GM23338 (cell line): Measurements from ENCODE around the gene GNB5. TPM values are rescaled to one million over a fixed set of nuclear protein-coding genes. Genes with fewer than 3 reads are reported as not detected.

Experiments used
- ATAC-seq: fragments of 200-7000 bp; cut with Tn5 transposase; 3 replicates; pipeline ENCODE4 v1.9.1; 2020
- DNase-seq: peaks from one replicate; pipeline ENCODE4 v3.0.0-alpha.2; 2015; ENCODE audit warnings: low spot score
- H2AFZ ChIP-seq: fragments of 200-600 bp; sonication (generic); 2 replicates; pipeline ENCODE4 v1.8.0; 2016; ENCODE audit warnings: antibody characterized with exemption, mild to moderate bottlenecking, moderate library complexity
- H3F3A ChIP-seq: fragments of 200-600 bp; sonication (generic); replicated peaks from 2 replicates; pipeline ENCODE4 v1.8.0; 2017; ENCODE audit warnings: antibody characterized with exemption, mixed run types, low read depth
- H3K27ac ChIP-seq: fragments of 200-600 bp; sonication (generic); 2 replicates; pipeline ENCODE4 v1.6.1; 2016; ENCODE audit warnings: low read depth
- H3K27me3 ChIP-seq: fragments of 200-600 bp; sonication (generic); 2 replicates; pipeline ENCODE4 v1.8.0; 2016; ENCODE audit warnings: mild to moderate bottlenecking, mixed run types, moderate library complexity; ENCODE audit not compliant: insufficient read depth
- H3K36me3 ChIP-seq: fragments of 200-600 bp; sonication (generic); 2 replicates; pipeline ENCODE4 v1.8.0; 2016; ENCODE audit warnings: mild to moderate bottlenecking; ENCODE audit not compliant: insufficient read depth
- H3K4me1 ChIP-seq: fragments of 200-600 bp; sonication (generic); 2 replicates; pipeline ENCODE4 v1.8.0; 2016; ENCODE audit warnings: mild to moderate bottlenecking, moderate library complexity; ENCODE audit not compliant: insufficient read depth
- H3K4me2 ChIP-seq: fragments of 200-600 bp; sonication (generic); 2 replicates; pipeline ENCODE4 v1.7.1; 2017; ENCODE audit warnings: mixed run types
- H3K4me3 ChIP-seq: fragments of 200-600 bp; sonication (generic); 2 replicates; pipeline ENCODE4 v1.6.1; 2016; ENCODE audit warnings: mixed run types
- H3K79me2 ChIP-seq: fragments of 200-600 bp; sonication (generic); replicated peaks from 2 replicates; pipeline ENCODE4 v1.8.0; 2017; ENCODE audit warnings: mild to moderate bottlenecking; ENCODE audit not compliant: insufficient read depth
- H3K9me2 ChIP-seq: fragments of 200-600 bp; sonication (generic); 2 replicates; pipeline ENCODE4 v1.8.0; 2017; ENCODE audit not compliant: insufficient read depth
- H4K20me1 ChIP-seq: fragments of 200-600 bp; sonication (generic); replicated peaks from 2 replicates; pipeline ENCODE4 v1.8.0; 2017; ENCODE audit warnings: mild to moderate bottlenecking; ENCODE audit not compliant: insufficient read depth
- H3K27ac Mint-ChIP-seq: 2 replicates; pipeline ENCODE4 v1.8.0; 2020; ENCODE audit warnings: inconsistent platforms, mild to moderate bottlenecking, moderate library complexity, mixed read lengths
- H3K27me3 Mint-ChIP-seq: 3 replicates; pipeline ENCODE4 v1.8.0; 2022; ENCODE audit warnings: low read depth, mild to moderate bottlenecking, moderate library complexity, mixed read lengths, inconsistent platforms; ENCODE audit not compliant: insufficient read depth, poor library complexity
- H3K36me3 Mint-ChIP-seq: 3 replicates; pipeline ENCODE4 v1.8.0; 2021; ENCODE audit warnings: low read depth, mild to moderate bottlenecking, inconsistent platforms, moderate library complexity, mixed read lengths
- H3K4me1 Mint-ChIP-seq: 3 replicates; pipeline ENCODE4 v1.8.0; 2020; ENCODE audit warnings: mild to moderate bottlenecking, inconsistent platforms, mixed read lengths
- H3K4me3 Mint-ChIP-seq: 3 replicates; pipeline ENCODE4 v1.8.0; 2021; ENCODE audit warnings: moderate library complexity, mild to moderate bottlenecking, inconsistent platforms, mixed read lengths
- H3K9me3 Mint-ChIP-seq: 3 replicates; pipeline ENCODE4 v1.8.0; 2020; ENCODE audit warnings: moderate library complexity, mild to moderate bottlenecking, inconsistent platforms, mixed read lengths
- CREB1 ChIP-seq: fragments of 250-450 bp; sonication (Bioruptor Pico); IDR thresholded peaks from 2 replicates; pipeline ENCODE4 v1.5.0; 2020; ENCODE audit warnings: low read depth, mild to moderate bottlenecking, moderate library complexity
- EZH2 ChIP-seq: fragments of 200-600 bp; sonication (generic); IDR thresholded peaks from one replicate; pipeline ENCODE4 v1.8.0; 2017; ENCODE audit warnings: antibody characterized with exemption, mild to moderate bottlenecking, low read depth; ENCODE audit not compliant: unreplicated experiment
- EZH2phosphoT487 ChIP-seq: fragments of 200-600 bp; sonication (generic); IDR thresholded peaks from one replicate; pipeline ENCODE4 v1.8.1; 2018; ENCODE audit warnings: antibody characterized with exemption; ENCODE audit not compliant: unreplicated experiment
- JUNB ChIP-seq: IDR thresholded peaks from one replicate; pipeline ENCODE4 v1.6.1; 2016; ENCODE audit warnings: antibody characterized with exemption; ENCODE audit not compliant: unreplicated experiment
- POLR2AphosphoS5 ChIP-seq: IDR thresholded peaks from 2 replicates; pipeline ENCODE4 v1.6.1; 2016; ENCODE audit warnings: antibody characterized with exemption, low read depth
- STAT1 ChIP-seq: IDR thresholded peaks from one replicate; pipeline ENCODE4 v1.6.1; 2016; ENCODE audit warnings: antibody characterized with exemption; ENCODE audit not compliant: unreplicated experiment
- ZNF114 ChIP-seq: fragments of 250-450 bp; sonication (Bioruptor Pico); IDR thresholded peaks from 2 replicates; pipeline ENCODE4 v1.5.0; 2020; ENCODE audit warnings: mild to moderate bottlenecking, moderate library complexity
- ZNF331 ChIP-seq: fragments of 250-450 bp; sonication (Bioruptor Pico); IDR thresholded peaks from 2 replicates; pipeline ENCODE4 v1.5.0; 2020; ENCODE audit warnings: low read depth, mild to moderate bottlenecking, moderate library complexity
- polyA plus RNA-seq: library from polyadenylated mRNA; unstranded; fragments of >200 nt; fragmentation: Nextera tagmentation; extraction: Ambion mirVana; gene quantifications from 2 replicates; pipeline ENCODE4 v1.2.1, GENCODE V29; 2016
- total RNA-seq: library from RNA; depleted of rRNA; stranded (reverse); fragments of >200 nt; shearing (Covaris generic); gene quantifications from 2 replicates; pipeline ENCODE4 v1.2.3, GENCODE V29; 2014
- TF ChIP-seq, protein P1 (sequence below): IDR thresholded peaks from 2 replicates; pipeline ENCODE4 v1.6.1; 2016; ENCODE audit warnings: antibody characterized with exemption
- TF ChIP-seq, protein P2 (sequence below), 2 experiments: fragments of 200-600 bp in 1 of 2; sonication (generic) in 1 of 2; conservative IDR thresholded peaks; 2 replicates each; pipeline versions ENCODE4 v1.5.1 to v1.6.1; 2016 to 2017; ENCODE audit warnings: antibody characterized with exemption in 2 of 2, low read depth in 2 of 2, mild to moderate bottlenecking in 2 of 2, moderate library complexity in 1 of 2
- TF ChIP-seq, protein P3 (sequence below): fragments of 250-450 bp; sonication (Bioruptor Pico); IDR thresholded peaks from 2 replicates; pipeline ENCODE4 v1.5.0; 2020; ENCODE audit warnings: mild to moderate bottlenecking, moderate library complexity
- TF ChIP-seq, protein P4 (sequence below): IDR thresholded peaks from one replicate; pipeline ENCODE4 v1.6.1; 2018; ENCODE audit warnings: antibody characterized with exemption; ENCODE audit not compliant: unreplicated experiment

The GNB5 gene
- total and polyA plus RNA-seq, 2 experiments from 2014 or later: 23.0 to 40.8 TPM

DNA sequence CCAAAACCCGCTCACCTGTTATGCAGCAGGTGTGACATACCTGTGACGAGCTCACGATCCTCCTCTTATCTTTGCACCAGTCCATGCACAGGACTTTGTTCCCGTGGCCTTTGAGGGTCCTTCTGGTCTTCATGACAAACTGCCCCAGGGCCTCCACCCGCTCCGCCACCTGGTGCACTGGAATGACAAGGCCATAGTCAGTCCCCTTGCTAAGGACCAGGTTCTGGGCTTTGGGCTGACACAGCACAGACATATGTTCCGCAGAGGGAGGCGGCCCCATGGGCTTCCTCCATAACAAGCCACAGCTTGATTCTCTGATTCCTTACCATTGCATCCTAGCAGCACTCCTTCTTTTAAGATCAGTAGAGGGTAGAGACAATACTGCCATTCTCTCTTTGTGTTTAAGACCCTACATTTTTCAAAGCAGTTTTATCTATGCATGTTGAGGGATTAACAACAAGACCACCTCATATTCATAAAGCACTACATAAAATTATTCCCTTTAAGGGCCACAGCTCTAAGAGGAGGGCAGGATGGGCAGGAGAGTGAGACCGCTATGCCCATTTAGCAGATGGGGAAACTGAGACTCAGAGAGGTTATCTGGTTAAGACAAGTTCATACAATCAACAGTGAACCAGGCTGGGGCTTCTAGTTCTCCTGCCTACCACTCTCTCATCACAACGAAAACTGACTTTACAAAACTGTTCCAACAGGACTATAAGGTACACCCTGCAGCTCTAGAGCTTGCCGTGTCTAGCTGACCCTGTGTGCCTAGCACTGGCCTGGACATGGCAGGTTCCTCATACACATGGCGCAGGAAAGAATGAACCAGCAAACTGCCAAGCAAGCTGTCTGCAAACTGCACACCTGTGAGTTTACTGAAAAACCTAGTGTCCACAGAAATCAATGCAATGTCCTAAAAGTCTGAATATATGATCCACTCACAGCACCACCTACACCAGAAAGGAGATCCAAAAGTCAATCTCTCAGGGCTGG is 37.0 kb downstream of the GNB5 start:
- Histone ChIP-seq H3K27ac (no peak overlapping the region), H3K79me2 (no peaks in the 10 kb centered on the region), H4K20me1 (peaks cover 2% of the 10 kb centered on the region; the same call in 1 of the 2 replicates), H3F3A (no peaks in the 10 kb centered on the region), H3K4me3 (no peak overlapping the region), H3K4me2 (no peak overlapping the region), H2AFZ (no peak overlapping the region), H3K27me3 (no peaks in the 10 kb centered on the region), H3K9me2 (no peaks in the 10 kb centered on the region), H3K36me3 (0 out of 2 replicates have a peak, but pooled peaks cover 8% of the 10 kb centered on the region), H3K4me1 (no peaks in the 10 kb centered on the region)
- TF ChIP-seq STAT1 (no peak), JUNB (no peak), POLR2AphosphoS5 (no peak), ZNF331 (CRISPR knock-in tag) (no peak), EZH2phosphoT487 (no peak), EZH2 (no peak), ZNF114 (CRISPR knock-in tag) (no peak), CREB1 (CRISPR knock-in tag) (no peak)
- TF ChIP-seq, protein P1, sequence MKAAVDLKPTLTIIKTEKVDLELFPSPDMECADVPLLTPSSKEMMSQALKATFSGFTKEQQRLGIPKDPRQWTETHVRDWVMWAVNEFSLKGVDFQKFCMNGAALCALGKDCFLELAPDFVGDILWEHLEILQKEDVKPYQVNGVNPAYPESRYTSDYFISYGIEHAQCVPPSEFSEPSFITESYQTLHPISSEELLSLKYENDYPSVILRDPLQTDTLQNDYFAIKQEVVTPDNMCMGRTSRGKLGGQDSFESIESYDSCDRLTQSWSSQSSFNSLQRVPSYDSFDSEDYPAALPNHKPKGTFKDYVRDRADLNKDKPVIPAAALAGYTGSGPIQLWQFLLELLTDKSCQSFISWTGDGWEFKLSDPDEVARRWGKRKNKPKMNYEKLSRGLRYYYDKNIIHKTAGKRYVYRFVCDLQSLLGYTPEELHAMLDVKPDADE: no peak
- TF ChIP-seq, protein P2, sequence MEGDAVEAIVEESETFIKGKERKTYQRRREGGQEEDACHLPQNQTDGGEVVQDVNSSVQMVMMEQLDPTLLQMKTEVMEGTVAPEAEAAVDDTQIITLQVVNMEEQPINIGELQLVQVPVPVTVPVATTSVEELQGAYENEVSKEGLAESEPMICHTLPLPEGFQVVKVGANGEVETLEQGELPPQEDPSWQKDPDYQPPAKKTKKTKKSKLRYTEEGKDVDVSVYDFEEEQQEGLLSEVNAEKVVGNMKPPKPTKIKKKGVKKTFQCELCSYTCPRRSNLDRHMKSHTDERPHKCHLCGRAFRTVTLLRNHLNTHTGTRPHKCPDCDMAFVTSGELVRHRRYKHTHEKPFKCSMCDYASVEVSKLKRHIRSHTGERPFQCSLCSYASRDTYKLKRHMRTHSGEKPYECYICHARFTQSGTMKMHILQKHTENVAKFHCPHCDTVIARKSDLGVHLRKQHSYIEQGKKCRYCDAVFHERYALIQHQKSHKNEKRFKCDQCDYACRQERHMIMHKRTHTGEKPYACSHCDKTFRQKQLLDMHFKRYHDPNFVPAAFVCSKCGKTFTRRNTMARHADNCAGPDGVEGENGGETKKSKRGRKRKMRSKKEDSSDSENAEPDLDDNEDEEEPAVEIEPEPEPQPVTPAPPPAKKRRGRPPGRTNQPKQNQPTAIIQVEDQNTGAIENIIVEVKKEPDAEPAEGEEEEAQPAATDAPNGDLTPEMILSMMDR (conservative IDR thresholded peaks at IDR 0.05; ENCODE audit: low read depth in 2 of 2): no peak
- TF ChIP-seq, protein P3, sequence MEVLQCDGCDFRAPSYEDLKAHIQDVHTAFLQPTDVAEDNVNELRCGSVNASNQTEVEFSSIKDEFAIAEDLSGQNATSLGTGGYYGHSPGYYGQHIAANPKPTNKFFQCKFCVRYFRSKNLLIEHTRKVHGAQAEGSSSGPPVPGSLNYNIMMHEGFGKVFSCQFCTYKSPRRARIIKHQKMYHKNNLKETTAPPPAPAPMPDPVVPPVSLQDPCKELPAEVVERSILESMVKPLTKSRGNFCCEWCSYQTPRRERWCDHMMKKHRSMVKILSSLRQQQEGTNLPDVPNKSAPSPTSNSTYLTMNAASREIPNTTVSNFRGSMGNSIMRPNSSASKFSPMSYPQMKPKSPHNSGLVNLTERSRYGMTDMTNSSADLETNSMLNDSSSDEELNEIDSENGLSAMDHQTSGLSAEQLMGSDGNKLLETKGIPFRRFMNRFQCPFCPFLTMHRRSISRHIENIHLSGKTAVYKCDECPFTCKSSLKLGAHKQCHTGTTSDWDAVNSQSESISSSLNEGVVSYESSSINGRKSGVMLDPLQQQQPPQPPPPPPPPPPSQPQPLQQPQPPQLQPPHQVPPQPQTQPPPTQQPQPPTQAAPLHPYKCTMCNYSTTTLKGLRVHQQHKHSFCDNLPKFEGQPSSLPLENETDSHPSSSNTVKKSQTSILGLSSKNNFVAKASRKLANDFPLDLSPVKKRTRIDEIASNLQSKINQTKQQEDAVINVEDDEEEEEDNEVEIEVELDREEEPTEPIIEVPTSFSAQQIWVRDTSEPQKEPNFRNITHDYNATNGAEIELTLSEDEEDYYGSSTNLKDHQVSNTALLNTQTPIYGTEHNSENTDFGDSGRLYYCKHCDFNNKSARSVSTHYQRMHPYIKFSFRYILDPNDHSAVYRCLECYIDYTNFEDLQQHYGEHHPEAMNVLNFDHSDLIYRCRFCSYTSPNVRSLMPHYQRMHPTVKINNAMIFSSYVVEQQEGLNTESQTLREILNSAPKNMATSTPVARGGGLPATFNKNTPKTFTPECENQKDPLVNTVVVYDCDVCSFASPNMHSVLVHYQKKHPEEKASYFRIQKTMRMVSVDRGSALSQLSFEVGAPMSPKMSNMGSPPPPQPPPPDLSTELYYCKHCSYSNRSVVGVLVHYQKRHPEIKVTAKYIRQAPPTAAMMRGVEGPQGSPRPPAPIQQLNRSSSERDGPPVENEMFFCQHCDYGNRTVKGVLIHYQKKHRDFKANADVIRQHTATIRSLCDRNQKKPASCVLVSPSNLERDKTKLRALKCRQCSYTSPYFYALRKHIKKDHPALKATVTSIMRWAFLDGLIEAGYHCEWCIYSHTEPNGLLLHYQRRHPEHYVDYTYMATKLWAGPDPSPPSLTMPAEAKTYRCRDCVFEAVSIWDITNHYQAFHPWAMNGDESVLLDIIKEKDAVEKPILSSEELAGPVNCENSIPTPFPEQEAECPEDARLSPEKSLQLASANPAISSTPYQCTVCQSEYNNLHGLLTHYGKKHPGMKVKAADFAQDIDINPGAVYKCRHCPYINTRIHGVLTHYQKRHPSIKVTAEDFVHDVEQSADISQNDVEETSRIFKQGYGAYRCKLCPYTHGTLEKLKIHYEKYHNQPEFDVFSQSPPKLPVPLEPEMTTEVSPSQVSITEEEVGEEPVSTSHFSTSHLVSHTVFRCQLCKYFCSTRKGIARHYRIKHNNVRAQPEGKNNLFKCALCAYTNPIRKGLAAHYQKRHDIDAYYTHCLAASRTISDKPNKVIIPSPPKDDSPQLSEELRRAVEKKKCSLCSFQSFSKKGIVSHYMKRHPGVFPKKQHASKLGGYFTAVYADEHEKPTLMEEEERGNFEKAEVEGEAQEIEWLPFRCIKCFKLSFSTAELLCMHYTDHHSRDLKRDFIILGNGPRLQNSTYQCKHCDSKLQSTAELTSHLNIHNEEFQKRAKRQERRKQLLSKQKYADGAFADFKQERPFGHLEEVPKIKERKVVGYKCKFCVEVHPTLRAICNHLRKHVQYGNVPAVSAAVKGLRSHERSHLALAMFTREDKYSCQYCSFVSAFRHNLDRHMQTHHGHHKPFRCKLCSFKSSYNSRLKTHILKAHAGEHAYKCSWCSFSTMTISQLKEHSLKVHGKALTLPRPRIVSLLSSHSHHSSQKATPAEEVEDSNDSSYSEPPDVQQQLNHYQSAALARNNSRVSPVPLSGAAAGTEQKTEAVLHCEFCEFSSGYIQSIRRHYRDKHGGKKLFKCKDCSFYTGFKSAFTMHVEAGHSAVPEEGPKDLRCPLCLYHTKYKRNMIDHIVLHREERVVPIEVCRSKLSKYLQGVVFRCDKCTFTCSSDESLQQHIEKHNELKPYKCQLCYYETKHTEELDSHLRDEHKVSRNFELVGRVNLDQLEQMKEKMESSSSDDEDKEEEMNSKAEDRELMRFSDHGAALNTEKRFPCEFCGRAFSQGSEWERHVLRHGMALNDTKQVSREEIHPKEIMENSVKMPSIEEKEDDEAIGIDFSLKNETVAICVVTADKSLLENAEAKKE (CRISPR knock-in tag): no peak
- TF ChIP-seq, protein P4, sequence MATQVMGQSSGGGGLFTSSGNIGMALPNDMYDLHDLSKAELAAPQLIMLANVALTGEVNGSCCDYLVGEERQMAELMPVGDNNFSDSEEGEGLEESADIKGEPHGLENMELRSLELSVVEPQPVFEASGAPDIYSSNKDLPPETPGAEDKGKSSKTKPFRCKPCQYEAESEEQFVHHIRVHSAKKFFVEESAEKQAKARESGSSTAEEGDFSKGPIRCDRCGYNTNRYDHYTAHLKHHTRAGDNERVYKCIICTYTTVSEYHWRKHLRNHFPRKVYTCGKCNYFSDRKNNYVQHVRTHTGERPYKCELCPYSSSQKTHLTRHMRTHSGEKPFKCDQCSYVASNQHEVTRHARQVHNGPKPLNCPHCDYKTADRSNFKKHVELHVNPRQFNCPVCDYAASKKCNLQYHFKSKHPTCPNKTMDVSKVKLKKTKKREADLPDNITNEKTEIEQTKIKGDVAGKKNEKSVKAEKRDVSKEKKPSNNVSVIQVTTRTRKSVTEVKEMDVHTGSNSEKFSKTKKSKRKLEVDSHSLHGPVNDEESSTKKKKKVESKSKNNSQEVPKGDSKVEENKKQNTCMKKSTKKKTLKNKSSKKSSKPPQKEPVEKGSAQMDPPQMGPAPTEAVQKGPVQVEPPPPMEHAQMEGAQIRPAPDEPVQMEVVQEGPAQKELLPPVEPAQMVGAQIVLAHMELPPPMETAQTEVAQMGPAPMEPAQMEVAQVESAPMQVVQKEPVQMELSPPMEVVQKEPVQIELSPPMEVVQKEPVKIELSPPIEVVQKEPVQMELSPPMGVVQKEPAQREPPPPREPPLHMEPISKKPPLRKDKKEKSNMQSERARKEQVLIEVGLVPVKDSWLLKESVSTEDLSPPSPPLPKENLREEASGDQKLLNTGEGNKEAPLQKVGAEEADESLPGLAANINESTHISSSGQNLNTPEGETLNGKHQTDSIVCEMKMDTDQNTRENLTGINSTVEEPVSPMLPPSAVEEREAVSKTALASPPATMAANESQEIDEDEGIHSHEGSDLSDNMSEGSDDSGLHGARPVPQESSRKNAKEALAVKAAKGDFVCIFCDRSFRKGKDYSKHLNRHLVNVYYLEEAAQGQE: no peak
- Mint-ChIP-seq H3K4me1 (no peaks in the 10 kb centered on the region), H3K27ac (no peak overlapping the region), H3K9me3 (no peaks in the 10 kb centered on the region), H3K4me3 (no peak overlapping the region), H3K36me3 (peaks cover 6% of the 10 kb centered on the region), H3K27me3 (peaks cover 3% of the 10 kb centered on the region)
- ATAC-seq (no peak), DNase-seq (no peak)
